Osteocyte (in vitro differentiated cells): ENCODE results near the gene WDR93. TPM values are rescaled to one million over a fixed set of nuclear protein-coding genes. Genes with fewer than 3 reads are reported as not detected.

ENCODE experiments used
- DNase-seq: peaks from one replicate; pipeline ENCODE4 v3.0.0; 2021; ENCODE audit warnings: mixed read lengths; ENCODE audit not compliant: unreplicated experiment; ENCODE audit errors: extremely low spot score
- H3K27ac Mint-ChIP-seq: one replicate; pipeline ENCODE4 v1.8.0; 2021; ENCODE audit warnings: mild to moderate bottlenecking, mixed read lengths; ENCODE audit not compliant: unreplicated experiment
- H3K27me3 Mint-ChIP-seq: one replicate; pipeline ENCODE4 v1.8.0; 2021; ENCODE audit warnings: mixed read lengths; ENCODE audit not compliant: unreplicated experiment
- H3K36me3 Mint-ChIP-seq: one replicate; pipeline ENCODE4 v1.8.0; 2021; ENCODE audit warnings: mixed read lengths; ENCODE audit not compliant: unreplicated experiment
- H3K4me1 Mint-ChIP-seq: one replicate; pipeline ENCODE4 v1.8.0; 2021; ENCODE audit warnings: mixed read lengths; ENCODE audit not compliant: unreplicated experiment
- H3K4me3 Mint-ChIP-seq: one replicate; pipeline ENCODE4 v1.8.0; 2021; ENCODE audit warnings: mild to moderate bottlenecking, moderate library complexity, mixed read lengths; ENCODE audit not compliant: unreplicated experiment
- H3K9me3 Mint-ChIP-seq: one replicate; pipeline ENCODE4 v1.8.0; 2021; ENCODE audit warnings: mixed read lengths; ENCODE audit not compliant: unreplicated experiment
- CTCF ChIP-seq: fragments of 200-600 bp; sonication (generic); IDR thresholded peaks from 2 replicates; pipeline ENCODE4 v1.5.0; 2021; ENCODE audit warnings: antibody characterized with exemption, mild to moderate bottlenecking, moderate library complexity
- total RNA-seq: library from RNA; stranded (reverse); gene quantifications from 2 replicates; pipeline ENCODE4 v1.2.1, GENCODE V29; 2021

Gene WDR93
- total RNA-seq, 1 donor from 2014 or later: 0.19 TPM

GRCh38 chr15:89749951-89750559 lies 59.4 kb downstream of the WDR93 start:
- no peak for DNase-seq
- no peaks in the 10 kb centered on the region for H3K27me3 Mint-ChIP-seq
- peaks cover 10% of the 10 kb centered on the region for H3K4me1 Mint-ChIP-seq
- TF ChIP-seq CTCF: no peak
- peak overlapping the region; percentile 63 for H3K4me3 Mint-ChIP-seq
- H3K27ac Mint-ChIP-seq: no peak overlapping the region
- no peaks in the 10 kb centered on the region for H3K9me3 Mint-ChIP-seq
- no peaks in the 10 kb centered on the region for H3K36me3 Mint-ChIP-seq

- H3K27ac Mint-ChIP-seq: no peak within 1 kb of the TSS
- H3K36me3 Mint-ChIP-seq: no peaks in the 10 kb centered on the region
- H3K4me1 Mint-ChIP-seq: peaks cover 13% of the 10 kb centered on the region
- DNase-seq: peak; percentile 98
- no peaks in the 10 kb centered on the region for H3K9me3 Mint-ChIP-seq
- H3K27me3 Mint-ChIP-seq: no peaks in the 10 kb centered on the region
- peak within 1 kb of the TSS; percentile 63 for H3K4me3 Mint-ChIP-seq
- peak; percentile 77 for TF ChIP-seq CTCF
Measured at GRCh38 chr15:89750560-89751542, 60.2 kb downstream of the WDR93 start, which contains the start of gene MESP1. TSS of gene MESP1 (minus strand) at chr15:89751249. CDS start at chr15:89751231, 18 bp downstream.

DNA sequence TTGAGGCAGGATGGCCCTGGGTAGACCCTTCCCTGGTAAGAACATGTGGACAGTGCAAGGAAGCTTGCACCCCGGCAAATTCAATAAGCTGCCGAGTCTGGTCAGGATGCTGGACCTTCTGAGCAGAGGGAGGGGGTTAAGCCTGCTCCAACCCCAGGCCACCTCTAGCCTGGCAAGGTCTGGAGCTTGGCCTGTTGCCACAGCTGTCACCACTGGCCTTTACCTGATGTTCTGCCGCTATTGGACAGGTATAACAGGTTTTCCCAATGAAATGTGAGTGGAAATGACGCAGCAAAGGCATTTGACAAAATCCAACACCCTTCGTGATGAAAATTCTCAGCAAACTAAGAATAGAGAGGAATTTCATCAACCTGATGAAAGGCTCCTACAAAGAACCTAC lies 61.1 kb downstream of the WDR93 start:
- DNase-seq: no peak
- H3K9me3 Mint-ChIP-seq: no peaks in the 10 kb centered on the region
- no peaks in the 10 kb centered on the region for H3K27me3 Mint-ChIP-seq
- H3K36me3 Mint-ChIP-seq: no peaks in the 10 kb centered on the region
- H3K27ac Mint-ChIP-seq: no peak overlapping the region
- no peak for TF ChIP-seq CTCF
- H3K4me3 Mint-ChIP-seq: no peak overlapping the region
- H3K4me1 Mint-ChIP-seq: peaks cover 13% of the 10 kb centered on the region

DNA sequence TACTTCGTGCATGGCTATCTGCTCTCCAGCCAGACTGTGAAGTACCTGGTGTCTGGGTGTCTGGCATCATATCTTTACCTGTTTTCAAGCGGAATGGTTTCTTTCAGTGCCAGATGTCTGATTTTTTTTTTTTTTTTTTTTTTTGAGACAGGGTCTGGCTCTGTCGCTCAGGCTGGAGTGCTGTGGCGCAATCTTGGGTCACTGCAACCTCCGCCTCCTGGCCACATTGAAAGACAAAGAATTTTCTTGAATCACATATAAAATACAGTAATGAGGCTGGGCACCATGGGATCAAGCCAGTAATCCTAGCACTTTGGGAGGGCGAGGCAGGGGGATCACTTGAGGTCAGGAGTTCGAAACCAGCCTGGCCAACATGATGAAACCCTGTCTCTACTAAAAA lies 63.2 kb downstream of the WDR93 start:
- H3K4me1 Mint-ChIP-seq: peaks cover 13% of the 10 kb centered on the region
- no peak overlapping the region for H3K4me3 Mint-ChIP-seq
- TF ChIP-seq CTCF: no peak
- DNase-seq: no peak
- no peaks in the 10 kb centered on the region for H3K36me3 Mint-ChIP-seq
- no peaks in the 10 kb centered on the region for H3K9me3 Mint-ChIP-seq
- H3K27me3 Mint-ChIP-seq: no peaks in the 10 kb centered on the region
- no peak overlapping the region for H3K27ac Mint-ChIP-seq
